Pancreas (tissue), 10 donors: Measurements from ENCODE around the gene HOXD8. TPM values are rescaled to one million over a fixed set of nuclear protein-coding genes. Genes with fewer than 3 reads are reported as not detected.

Source experiments
- ATAC-seq, 4 donors: fragments of 200-7000 bp; cut with Tn5 transposase; one replicate each; pipeline versions ENCODE4 v1.8.0 to v1.9.1; 2020; ENCODE audit warnings: mild to moderate bottlenecking in 4 of 4, moderate library complexity in 4 of 4
- DNase-seq, 6 donors: peaks; one replicate each; pipeline ENCODE4 v3.0.0-alpha.2; 2020
- FAIRE-seq: peaks from 2 replicates; lab custom pipeline; 2012; peaks lifted over from hg19 to GRCh38; lab: Jason Lieb, UNC
- H3K27ac ChIP-seq, 4 donors: fragments of 200-600 bp; sonication (generic); 1 replicate in 3 of 4; 2 replicates in 1 of 4; pipeline versions ENCODE4 v1.5.0 to v1.8.0; 2020
- H3K27me3 ChIP-seq, 4 donors: fragments of 200-600 bp; one replicate each; pipeline ENCODE4 v1.8.0; 2021
- H3K36me3 ChIP-seq, 3 donors: fragments of 200-600 bp; sonication (generic) in 1 of 3; one replicate each; pipeline versions ENCODE4 v1.5.0 to v1.8.0; 2020 to 2021
- H3K4me1 ChIP-seq, 3 donors: fragments of 200-600 bp; one replicate each; pipeline ENCODE4 v1.8.0; 2021
- H3K4me3 ChIP-seq, 4 donors: fragments of 200-600 bp; sonication (generic) in 2 of 4; one replicate each; pipeline versions ENCODE4 v1.5.0 to v1.8.0; 2020 to 2021
- H3K9me3 ChIP-seq, 4 donors: fragments of 200-600 bp; one replicate each; pipeline ENCODE4 v1.8.0; 2021
- CTCF ChIP-seq, 4 donors: fragments of 200-600 bp; sonication (generic) in 3 of 4; IDR thresholded peaks; one replicate each; pipeline versions ENCODE4 v1.5.0 to v1.8.0; 2021; ENCODE audit warnings: antibody characterized with exemption in 4 of 4
- WGBS, 2 donors: extraction: QIAGEN DNeasy Blood & Tissue Kit; methylation state at CpG; one replicate each; pipeline ENCODE4 v1.1.7; 2013; 5-methylcytosine and 5-hydroxymethylcytosine counted together
- intact Hi-C, 3 donors: fragments of 100-400 bp; cut with DNase I; formaldehyde crosslinking; loops; one replicate each; pipeline versions ENCODE4 v1.11.1 to v1.14.2; 2022
- polyA plus RNA-seq, 2 donors: library from polyadenylated mRNA; stranded (reverse); fragments of 200-250 nt; gene quantifications; one replicate each; pipeline ENCODE4 v1.2.3, GENCODE V29; 2013
- total RNA-seq, 6 donors: library from RNA; stranded (reverse); fragmentation: NEBNext Ultra II Directional in 4 of 6; extraction: Animal tissue kit (Norgen Biotek cat#: 25700) in 4 of 6; gene quantifications; one replicate each; pipeline versions ENCODE4 v1.2.1 to v1.2.4, GENCODE V29; 2021 to 2023
- donor health status: healthy with polysubstance abuse.
- donor health status: DM: no; HTN: no; CAD: no; lungs with moderate emphysema.
- donor health status: DM: no; HTN: no; CAD: no.
- donor health status: control.
- donor health status: control.
- donor health status: Bipolar disorder and iron deficiency.
- donor health status: DM: yes; HTN: yes; CAD: no.
- donor health status: DM: no; HTN: no; CAD: no.
- donor health status: DM: no; HTN: no; CAD: no.
- donor health status: DM: yes; HTN: yes; CAD: no.

HOXD8 gene
- total and polyA plus RNA-seq, 8 donors = 0.19 to 1.5 (median 0.62) TPM

GRCh38 chr2:176169181-176169580 lies 39.7 kb downstream of the HOXD8 start:
- ATAC-seq (no peak), DNase-seq (peak in 1 of 6 donors; percentile 6), FAIRE-seq (no peak)
- Histone ChIP-seq H3K36me3 (no peaks in the 10 kb centered on the region), H3K4me3 (no peak overlapping the region), H3K27ac (no peak overlapping the region), H3K4me1 (peaks cover 0 to 5% (median 0%) of the 10 kb centered on the region in 3 donors), H3K27me3 (peaks cover 0 to 56% (median 21%) of the 10 kb centered on the region in 4 donors), H3K9me3 (no peaks in the 10 kb centered on the region)
- TF ChIP-seq CTCF (IDR thresholded peaks at IDR 0.05) = no peak
- WGBS, 2 donors = 58 to 65% methylated on average over 5 of the region's 5 CpGs
- intact Hi-C loops = no loop called here

DNA sequence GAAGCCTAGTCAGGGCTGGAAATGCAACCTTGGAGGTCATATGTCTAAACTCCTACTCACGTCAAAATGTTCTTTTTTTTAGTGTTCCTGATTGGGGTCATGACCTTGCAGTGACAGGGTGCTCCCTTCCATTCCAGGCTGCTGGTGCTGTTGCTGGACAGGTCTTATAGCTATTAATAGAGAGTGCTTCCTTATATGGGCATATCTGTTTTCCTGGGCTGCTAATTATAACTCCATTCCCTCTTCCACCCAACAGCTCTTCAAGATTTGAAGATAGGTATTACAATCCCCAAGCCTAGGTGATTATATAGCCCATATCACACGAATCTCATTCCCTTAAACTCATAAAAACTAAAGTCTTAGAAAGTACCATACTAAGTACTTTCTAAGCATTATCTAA lies 40.2 kb downstream of the HOXD8 start:
- Histone ChIP-seq H3K4me3 (no peak overlapping the region), H3K9me3 (no peaks in the 10 kb centered on the region), H3K27ac (no peak overlapping the region), H3K4me1 (peaks cover 0 to 5% (median 0%) of the 10 kb centered on the region in 3 donors), H3K36me3 (no peaks in the 10 kb centered on the region), H3K27me3 (peaks cover 0 to 56% (median 21%) of the 10 kb centered on the region in 4 donors)
- DNase-seq = no peak
- FAIRE-seq = no peak
- TF ChIP-seq CTCF (IDR thresholded peaks at IDR 0.05) = no peak
- ATAC-seq = no peak
- 52 to 66% methylated on average over 2 of the region's 2 CpGs for WGBS, 2 donors
- intact Hi-C loops = no loop called here

- peaks cover 0 to 48% (median 16%) of the 10 kb centered on the region in 4 donors for H3K27me3 ChIP-seq
- ATAC-seq (no peak), FAIRE-seq (no peak), DNase-seq (no peak)
- peaks cover 0 to 3% (median 0%) of the 10 kb centered on the region in 3 donors for H3K4me1 ChIP-seq
- no peaks in the 10 kb centered on the region for H3K36me3 ChIP-seq
- intact Hi-C loops = no loop called here
- WGBS, 2 donors = 69 to 88% methylated on average over 1 of the region's 1 CpG
- H3K27ac ChIP-seq = no peak overlapping the region
- H3K9me3 ChIP-seq = no peaks in the 10 kb centered on the region
- no peak overlapping the region for H3K4me3 ChIP-seq
- TF ChIP-seq CTCF (IDR thresholded peaks at IDR 0.05) = no peak
Measured at GRCh38 chr2:176170602-176171305, 41.2 kb downstream of the HOXD8 start.

- no peaks in the 10 kb centered on the region for H3K36me3 ChIP-seq
- no peaks in the 10 kb centered on the region for H3K9me3 ChIP-seq
- H3K4me1 ChIP-seq = peaks cover 0 to 3% (median 0%) of the 10 kb centered on the region in 3 donors
- no peak overlapping the region for H3K4me3 ChIP-seq
- peak in 1 of 6 donors; percentile 54 for DNase-seq
- no peak for TF ChIP-seq CTCF (IDR thresholded peaks at IDR 0.05)
- no peak overlapping the region for H3K27ac ChIP-seq
- H3K27me3 ChIP-seq = peaks cover 0 to 50% (median 12%) of the 10 kb centered on the region in 4 donors
- ATAC-seq = peak in 1 of 4 donors; percentile 16
- WGBS, 2 donors = 13 to 14% methylated on average over 45 to 51 of the region's 51 CpGs
- intact Hi-C loops = no loop called here
- no peak for FAIRE-seq
Measured at GRCh38 chr2:176171351-176172006, 42.0 kb downstream of the HOXD8 start.
